HG03520 (cell line): ENCODE results near the gene PSMB10.

Experiments used
- ATAC-seq: cut with Tn5 transposase; IDR thresholded peaks from one replicate; pipeline ENCODE4 v1.9.1; 2021; ENCODE audit warnings: mild to moderate bottlenecking, moderate library complexity; ENCODE audit not compliant: unreplicated experiment

PSMB10 gene

GRCh38 chr16:67897231-67897630 is 39.4 kb downstream of the PSMB10 start:
- no peak for ATAC-seq

GRCh38 chr16:67893743-67894399 is 42.8 kb downstream of the PSMB10 start:
- ATAC-seq = no peak

- peak; percentile 79 for ATAC-seq
These were observed 43.5 kb downstream of the PSMB10 start, which contains the start of gene PSKH1 for GRCh38 chr16:67892899-67893742. Gene PSKH1 (plus strand): TSS chr16:67893254. CDS start chr16:67908750, 15,496 bp downstream.

- no peak for ATAC-seq
These were observed 44.3 kb downstream of the PSMB10 start for GRCh38 chr16:67892375-67892774.

- no peak for ATAC-seq
These were observed 48.3 kb downstream of the PSMB10 start for GRCh38 chr16:67888331-67888730.

GRCh38 chr16:67886387-67886786 is 50.3 kb downstream of the PSMB10 start:
- ATAC-seq = no peak

GRCh38 chr16:67885976-67886375 is 50.7 kb downstream of the PSMB10 start:
- ATAC-seq = no peak

- ATAC-seq = no peak
These were observed 51.1 kb downstream of the PSMB10 start for GRCh38 chr16:67885545-67885944.

GRCh38 chr16:67884684-67885083 is 52.0 kb downstream of the PSMB10 start, which contains the start of gene NRN1L:
Gene NRN1L (plus strand): TSS chr16:67884885. CDS start chr16:67884904, 19 bp downstream.
- no peak for ATAC-seq
